HepG2 (cell line): ENCODE data around the gene CTDNEP1.

Source experiments
- EP300 ChIP-seq, 3 experiments: sonication (generic) in 1 of 3; formaldehyde crosslinking in 1 of 3; IDR thresholded peaks; 2 replicates each; pipeline versions ENCODE4 v1.5.1 to v1.6.1; 2011 to 2020; ENCODE audit warnings: low read depth in 2 of 3, low read length in 2 of 3, borderline replicate concordance in 1 of 3, improper control_type of control experiment in 1 of 3, mild to moderate bottlenecking in 1 of 3, missing genetic modification reagents in 1 of 3, moderate library complexity in 1 of 3
- ETV5 ChIP-seq: IDR thresholded peaks from 2 replicates; pipeline ENCODE4 v1.6.1; 2018; ENCODE audit warnings: missing biosample characterization, missing genetic modification reagents, inconsistent platforms, borderline replicate concordance
- GABPB1 ChIP-seq: IDR thresholded peaks from 2 replicates; pipeline ENCODE4 v1.6.1; 2016; ENCODE audit warnings: mild to moderate bottlenecking, missing genetic modification reagents, moderate library complexity, missing compliant biosample characterization
- RNF2 ChIP-seq: fragments of 450-650 bp; conservative IDR thresholded peaks from 2 replicates; pipeline ENCODE4 v1.6.1; 2016; ENCODE audit warnings: low read depth
- SP5 ChIP-seq: IDR thresholded peaks from 2 replicates; pipeline ENCODE4 v1.6.1; 2016; ENCODE audit warnings: low read depth, borderline replicate concordance
- ZEB1 ChIP-seq: IDR thresholded peaks from 2 replicates; pipeline ENCODE4 v1.6.1; 2012; ENCODE audit warnings: mild to moderate bottlenecking, low read depth, inconsistent platforms; ENCODE audit not compliant: insufficient replicate concordance
- ZNF619 ChIP-seq: sonication (generic); formaldehyde crosslinking; IDR thresholded peaks from 2 replicates; pipeline ENCODE4 v1.4.0; 2020; ENCODE audit warnings: mild to moderate bottlenecking, missing genetic modification reagents
- ZNF724P ChIP-seq: sonication (generic); formaldehyde crosslinking; IDR thresholded peaks from 2 replicates; pipeline ENCODE4 v1.8.0; 2022; ENCODE audit warnings: missing genetic modification reagents, borderline replicate concordance
- TF ChIP-seq, protein P1 (sequence below): sonication (generic); formaldehyde crosslinking; IDR thresholded peaks from 2 replicates; pipeline ENCODE4 v1.4.0; 2020; ENCODE audit warnings: missing genetic modification reagents

DNA sequence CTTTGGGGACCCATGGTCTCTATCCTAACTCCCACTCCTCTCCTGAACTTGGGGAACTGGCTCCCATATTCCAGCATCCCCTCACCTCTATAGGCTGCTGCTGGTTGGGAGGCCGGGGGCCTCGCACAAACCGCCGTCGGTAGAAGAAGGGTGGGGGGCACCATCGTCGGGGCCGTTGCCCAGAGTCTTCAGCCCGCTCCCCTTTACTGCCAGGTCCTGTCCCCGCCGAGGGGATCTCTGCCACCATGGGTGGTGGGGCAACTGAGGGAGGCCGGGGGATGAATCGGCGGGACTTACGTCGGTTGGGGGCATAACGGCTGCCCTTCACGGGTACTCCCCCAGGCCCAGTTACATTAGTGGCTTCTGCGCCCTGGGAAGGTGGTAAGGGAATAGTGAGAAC, 38.6 kb upstream of the CTDNEP1 start:
- TF ChIP-seq SP5 (CRISPR knock-in tag) (no peak), ZNF724P (CRISPR knock-in tag) (no peak), ZEB1 (no peak), ZNF619 (no peak), ETV5 (CRISPR knock-in tag) (no peak), RNF2 (no peak), GABPB1 (CRISPR knock-in tag) (no peak), EP300 (IDR thresholded peaks at IDR 0.05; ENCODE audit: low read depth in 2 of 2, low read length in 2 of 2) (no peak), EP300 (CRISPR knock-in tag; IDR thresholded peaks at IDR 0.05; ENCODE audit: borderline replicate concordance) (no peak)
- TF ChIP-seq, protein P1, sequence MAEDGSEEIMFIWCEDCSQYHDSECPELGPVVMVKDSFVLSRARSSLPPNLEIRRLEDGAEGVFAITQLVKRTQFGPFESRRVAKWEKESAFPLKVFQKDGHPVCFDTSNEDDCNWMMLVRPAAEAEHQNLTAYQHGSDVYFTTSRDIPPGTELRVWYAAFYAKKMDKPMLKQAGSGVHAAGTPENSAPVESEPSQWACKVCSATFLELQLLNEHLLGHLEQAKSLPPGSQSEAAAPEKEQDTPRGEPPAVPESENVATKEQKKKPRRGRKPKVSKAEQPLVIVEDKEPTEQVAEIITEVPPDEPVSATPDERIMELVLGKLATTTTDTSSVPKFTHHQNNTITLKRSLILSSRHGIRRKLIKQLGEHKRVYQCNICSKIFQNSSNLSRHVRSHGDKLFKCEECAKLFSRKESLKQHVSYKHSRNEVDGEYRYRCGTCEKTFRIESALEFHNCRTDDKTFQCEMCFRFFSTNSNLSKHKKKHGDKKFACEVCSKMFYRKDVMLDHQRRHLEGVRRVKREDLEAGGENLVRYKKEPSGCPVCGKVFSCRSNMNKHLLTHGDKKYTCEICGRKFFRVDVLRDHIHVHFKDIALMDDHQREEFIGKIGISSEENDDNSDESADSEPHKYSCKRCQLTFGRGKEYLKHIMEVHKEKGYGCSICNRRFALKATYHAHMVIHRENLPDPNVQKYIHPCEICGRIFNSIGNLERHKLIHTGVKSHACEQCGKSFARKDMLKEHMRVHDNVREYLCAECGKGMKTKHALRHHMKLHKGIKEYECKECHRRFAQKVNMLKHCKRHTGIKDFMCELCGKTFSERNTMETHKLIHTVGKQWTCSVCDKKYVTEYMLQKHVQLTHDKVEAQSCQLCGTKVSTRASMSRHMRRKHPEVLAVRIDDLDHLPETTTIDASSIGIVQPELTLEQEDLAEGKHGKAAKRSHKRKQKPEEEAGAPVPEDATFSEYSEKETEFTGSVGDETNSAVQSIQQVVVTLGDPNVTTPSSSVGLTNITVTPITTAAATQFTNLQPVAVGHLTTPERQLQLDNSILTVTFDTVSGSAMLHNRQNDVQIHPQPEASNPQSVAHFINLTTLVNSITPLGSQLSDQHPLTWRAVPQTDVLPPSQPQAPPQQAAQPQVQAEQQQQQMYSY: no peak
